GM18861 (cell line): ENCODE measurements around the gene SC5D.

Experiments
- ATAC-seq: cut with Tn5 transposase; IDR thresholded peaks from one replicate; pipeline ENCODE4 v1.9.1; 2021; ENCODE audit not compliant: unreplicated experiment

Gene SC5D

DNA sequence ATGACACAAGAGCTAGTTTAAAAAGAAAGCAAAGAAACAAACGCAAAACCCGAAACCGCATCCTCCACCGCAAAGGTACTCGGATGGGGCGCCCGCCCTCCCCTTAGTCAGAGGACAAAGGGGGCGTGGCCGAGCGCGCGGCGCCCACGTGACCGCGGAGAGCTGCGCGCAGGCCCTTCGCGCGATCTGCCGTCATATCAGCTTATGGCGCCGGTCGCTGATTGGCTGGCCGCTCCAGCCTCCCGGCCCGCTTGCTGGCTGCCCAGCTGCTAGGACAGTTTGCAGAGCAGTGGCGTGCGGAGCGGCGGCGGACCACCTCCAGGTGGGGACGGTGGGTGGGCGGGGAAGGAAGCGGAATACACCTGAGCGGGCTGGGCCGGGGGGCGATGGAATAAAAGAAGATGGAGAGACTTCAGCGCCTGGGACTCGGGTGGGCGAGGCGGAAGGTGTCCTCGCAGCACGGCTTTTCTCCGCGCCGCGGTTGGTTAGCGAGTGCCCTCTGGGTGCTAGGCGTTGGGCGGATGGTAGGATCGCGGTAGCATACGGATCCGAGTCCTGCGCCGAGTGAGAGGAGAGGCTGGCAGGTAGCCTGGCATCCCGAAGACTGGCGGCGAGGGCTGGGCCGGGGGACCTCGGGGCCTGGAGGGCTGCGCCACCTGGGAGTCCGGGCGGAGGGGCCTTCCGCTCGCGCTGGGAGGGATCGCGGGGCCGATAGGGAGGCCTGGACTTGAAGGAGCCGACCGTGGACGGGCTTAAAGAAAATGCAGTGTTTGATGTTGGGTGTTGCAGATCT, at the start of gene SC5D:
TSS of gene SC5D (plus strand) at position 277 of the 793 bp plus-strand sequence. CDS start 10,605 bp downstream, outside the sequence.
- ATAC-seq = peak; percentile 90

- ATAC-seq = no peak
Measured at GRCh38 chr11:121244884-121245283, 47.7 kb upstream of the SC5D start.

GRCh38 chr11:121246021-121246768, 46.4 kb upstream of the SC5D start:
- no peak for ATAC-seq

DNA sequence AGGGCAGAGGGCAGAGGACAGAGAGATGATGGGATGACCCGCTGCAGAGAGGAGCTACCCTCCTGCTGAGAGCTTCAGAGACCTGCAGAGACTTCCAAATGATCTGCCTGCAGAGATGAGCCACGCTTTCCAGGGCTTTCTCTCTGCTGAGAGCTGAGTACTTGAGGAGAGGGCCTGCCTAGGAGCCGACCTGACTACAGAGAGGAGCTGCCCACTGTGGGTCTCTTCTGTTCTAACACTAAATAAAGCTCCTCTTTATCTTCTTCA, 45.9 kb upstream of the SC5D start:
- no peak for ATAC-seq

- no peak for ATAC-seq
Measured at GRCh38 chr11:121248496-121248895, 44.1 kb upstream of the SC5D start.

DNA sequence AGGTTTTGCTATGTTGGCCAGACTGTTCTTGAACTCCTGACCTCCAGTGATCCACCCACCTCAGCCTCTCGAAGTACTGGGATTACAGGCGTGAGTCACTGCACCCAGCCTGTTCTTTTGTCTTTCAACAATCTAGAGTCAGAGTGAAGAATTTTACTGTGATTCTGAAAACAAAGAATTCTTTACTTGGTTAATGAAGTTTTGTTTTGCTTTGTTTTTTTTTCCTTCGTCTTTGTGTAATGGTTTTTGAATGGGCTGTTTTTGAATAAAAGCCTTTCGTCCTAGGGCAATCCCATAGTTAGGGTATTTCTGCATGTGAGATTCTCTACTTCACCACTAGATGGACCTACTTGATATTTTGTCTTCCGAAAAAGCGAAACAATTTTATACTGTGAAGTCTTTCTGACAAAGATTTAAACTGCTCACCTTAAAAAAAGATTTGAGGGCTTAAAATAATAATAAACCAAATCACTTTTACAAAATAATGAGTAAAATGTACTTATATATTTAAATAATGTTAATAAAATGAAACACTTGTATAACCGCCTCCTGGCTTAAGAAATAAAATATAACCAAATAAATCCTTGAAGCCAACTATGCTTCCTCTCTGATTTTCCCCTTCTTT, 43.4 kb upstream of the SC5D start:
- no peak for ATAC-seq

GRCh38 chr11:121250843-121251242, 41.7 kb upstream of the SC5D start:
- no peak for ATAC-seq

DNA sequence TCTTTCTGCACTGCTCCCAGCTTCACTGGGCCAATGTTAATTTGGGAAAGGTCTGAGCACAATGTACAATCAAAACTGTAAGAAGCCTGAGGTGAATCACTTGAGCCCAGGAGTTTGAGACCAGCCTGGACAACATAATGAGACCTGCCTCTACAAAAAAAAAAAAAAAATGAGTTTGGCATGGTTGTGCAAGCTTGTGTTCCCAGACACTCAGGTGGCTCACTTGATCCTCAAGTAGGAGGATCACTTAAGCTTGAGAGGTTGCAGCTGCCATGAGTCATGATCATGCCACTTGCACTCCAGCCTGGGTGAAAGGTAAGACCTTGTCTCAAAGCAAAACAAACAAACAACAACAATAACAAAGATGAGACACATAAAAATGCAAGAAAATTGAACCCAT, 38.6 kb upstream of the SC5D start:
- ATAC-seq = no peak

GRCh38 chr11:121254756-121255155, 37.8 kb upstream of the SC5D start:
- no peak for ATAC-seq

DNA sequence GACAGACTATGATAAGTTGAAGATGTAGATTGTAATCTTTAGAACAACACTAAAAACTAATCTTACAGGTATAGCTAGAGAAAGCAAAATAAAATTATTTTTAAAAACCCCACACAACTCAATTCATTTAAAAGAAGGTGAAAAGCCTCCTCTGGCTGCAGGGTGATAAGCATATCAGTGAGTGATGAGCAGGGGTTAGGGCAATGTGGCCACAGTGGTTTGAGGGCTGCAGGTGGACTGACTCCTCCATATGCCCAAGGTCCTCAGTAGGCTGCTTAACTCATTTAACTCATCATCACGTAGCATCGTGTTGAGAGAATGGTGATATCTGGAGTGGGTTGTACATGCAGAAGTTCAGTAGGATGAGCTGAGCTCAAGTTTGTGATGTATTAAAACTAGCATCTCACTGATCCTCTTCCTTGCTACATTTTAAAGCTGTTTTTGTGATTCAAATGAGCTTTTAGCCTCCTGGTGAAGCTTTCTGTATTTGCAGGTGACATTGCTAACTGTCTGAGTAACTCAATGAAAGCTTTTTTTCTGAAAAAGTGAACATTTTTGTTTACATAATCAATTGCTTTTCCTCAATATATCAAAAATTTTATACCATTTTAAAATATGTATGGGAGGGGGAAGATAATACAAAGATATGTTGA, 37.0 kb upstream of the SC5D start:
- ATAC-seq = no peak

- ATAC-seq = no peak
Measured at GRCh38 chr11:121257289-121257688, 35.3 kb upstream of the SC5D start.

- no peak for ATAC-seq
Measured at GRCh38 chr11:121257976-121258375, 34.6 kb upstream of the SC5D start.

- ATAC-seq = no peak
Measured at GRCh38 chr11:121265586-121265985, 27.0 kb upstream of the SC5D start.

DNA sequence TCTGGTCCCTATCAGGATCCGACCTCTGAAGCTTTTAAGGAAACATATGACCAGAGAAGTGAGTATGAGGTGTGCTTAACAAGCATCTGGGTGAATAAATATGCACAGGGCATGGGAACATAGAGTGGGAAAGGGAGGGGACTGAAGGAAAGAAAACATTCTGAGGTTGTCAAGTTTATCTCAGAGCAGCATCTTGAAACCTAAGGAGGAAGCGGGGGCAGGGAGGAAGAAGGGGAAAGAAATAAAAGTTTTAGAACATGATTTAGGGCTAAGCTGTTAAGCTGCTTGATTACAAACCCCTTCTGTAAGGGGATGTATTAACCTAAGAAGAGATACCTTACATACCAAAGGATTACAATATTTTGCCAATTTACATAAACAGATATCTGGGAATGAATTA, 24.0 kb upstream of the SC5D start:
- ATAC-seq = no peak

- no peak for ATAC-seq
Measured at GRCh38 chr11:121270001-121270678, 22.4 kb upstream of the SC5D start.

DNA sequence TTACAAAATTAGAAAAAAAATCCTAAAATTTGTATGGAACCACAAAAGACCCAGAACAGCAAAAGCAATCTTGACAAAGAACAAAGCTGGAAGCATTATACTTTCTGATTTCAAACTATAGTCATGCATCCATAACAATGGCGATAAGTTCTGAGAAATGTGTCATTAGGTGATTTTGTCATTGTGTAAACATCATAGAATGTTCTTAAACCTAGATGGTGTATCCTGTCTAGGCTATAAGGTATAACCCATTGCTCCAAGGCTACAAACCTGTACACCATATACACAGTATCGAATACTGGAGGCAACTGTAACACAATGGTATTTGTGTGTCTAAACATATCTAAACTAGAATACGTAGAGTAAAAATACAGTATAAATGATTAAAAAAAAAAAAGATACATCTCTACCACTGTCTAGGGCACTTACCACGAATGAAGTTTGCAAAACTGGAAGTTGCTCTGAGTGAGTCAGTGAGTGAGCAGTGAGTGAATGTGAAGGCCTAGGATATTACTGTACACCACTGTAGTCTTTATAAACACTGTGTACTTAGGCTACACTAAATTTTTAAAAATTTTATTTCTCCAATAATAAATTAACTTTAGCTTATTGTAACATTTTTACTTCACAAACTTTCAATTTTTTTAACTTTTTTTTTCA, 18.1 kb upstream of the SC5D start:
- ATAC-seq = no peak

- ATAC-seq = no peak
Measured at GRCh38 chr11:121281698-121282097, 10.9 kb upstream of the SC5D start.

GRCh38 chr11:121282386-121282785, 10.2 kb upstream of the SC5D start:
- ATAC-seq = no peak

DNA sequence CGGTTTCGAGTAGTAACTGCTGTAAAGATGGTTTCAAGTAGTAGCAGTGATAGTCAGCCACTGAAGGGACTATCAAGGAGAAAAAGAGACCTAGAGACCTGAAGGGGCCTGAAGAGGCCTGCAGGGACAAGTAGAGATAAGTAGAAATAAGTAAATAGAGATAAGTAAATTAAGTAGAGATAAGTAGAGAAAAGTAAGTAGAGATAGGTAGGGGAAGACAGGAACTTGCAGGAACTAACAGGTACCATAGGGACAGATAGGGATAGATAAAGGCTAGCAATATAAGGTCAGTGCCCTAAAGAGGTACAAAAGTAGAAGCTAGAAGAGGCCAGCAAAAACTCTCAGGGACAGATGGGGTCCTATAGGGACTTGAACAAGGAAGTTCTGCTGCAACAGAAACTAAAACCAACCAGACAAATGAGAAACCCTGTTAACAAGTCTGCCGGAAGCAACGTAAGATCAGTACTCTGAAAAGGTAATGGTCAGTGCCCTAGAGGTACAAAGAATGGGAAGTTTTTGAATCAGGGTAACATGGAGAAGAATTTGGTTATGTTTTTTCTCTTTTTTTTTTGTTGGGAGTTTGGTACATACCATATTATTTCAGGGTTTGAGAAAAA, 9.6 kb upstream of the SC5D start:
- ATAC-seq = no peak

GRCh38 chr11:121291319-121291718, 1.3 kb upstream of the SC5D start:
- ATAC-seq = no peak
